GM18951 (cell line): ENCODE results near the gene KCNK7.

Experiments
- POLR2A ChIP-seq: IDR thresholded peaks from 4 replicates; pipeline ENCODE4 v1.6.1; 2011; ENCODE audit warnings: mild to moderate bottlenecking; ENCODE audit not compliant: insufficient read length, insufficient read depth; ENCODE audit errors: extremely low read depth
- in situ Hi-C: fragments of 300-500 bp; cut with MboI; formaldehyde crosslinking; loops from one replicate; pipeline ENCODE4 v1.12.0; 2022; ENCODE audit warnings: low sequenced_read_pairs, mixed read lengths, inconsistent platforms; ENCODE audit not compliant: unreplicated experiment

KCNK7 gene

GRCh38 chr11:65611758-65612603 lies 16.4 kb upstream of the KCNK7 start:
- in situ Hi-C loops, result no loop called here
- TF ChIP-seq POLR2A, result no peak

DNA sequence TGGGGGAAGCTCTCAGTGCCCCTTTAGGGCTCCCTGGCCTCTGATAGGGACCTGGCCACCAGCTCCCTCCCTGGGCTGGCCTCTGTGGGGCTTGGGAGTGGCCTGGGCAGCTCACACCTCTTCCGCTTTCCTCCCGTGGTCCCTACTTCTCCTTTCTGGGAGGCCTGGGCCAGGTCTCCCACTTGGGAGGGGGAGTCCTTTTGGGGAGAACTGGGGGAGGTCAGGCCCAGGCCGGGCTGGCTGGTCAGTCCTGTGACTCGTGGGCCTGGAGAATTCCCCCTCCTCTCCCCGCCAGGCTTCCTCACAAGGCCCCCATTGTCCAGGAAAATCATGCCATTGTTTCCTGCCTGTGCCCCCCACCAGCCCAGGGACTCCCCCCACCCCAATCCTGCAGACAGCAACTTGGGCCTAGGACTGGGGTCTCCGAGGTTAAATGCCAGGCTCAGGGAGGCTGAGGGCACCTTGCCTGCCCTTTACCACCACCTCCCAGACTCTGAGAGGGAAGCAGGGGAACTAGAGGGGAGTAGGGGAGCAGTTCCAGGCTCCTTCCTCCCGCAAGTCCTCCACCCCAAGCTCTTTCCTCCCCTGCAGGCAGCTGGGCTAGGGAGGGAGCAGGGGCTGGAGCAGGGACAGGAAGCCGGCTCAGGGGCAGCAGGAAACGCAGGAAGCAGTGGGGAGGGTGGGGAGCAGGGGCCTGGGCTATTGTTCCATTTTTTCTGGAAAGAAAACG lies 15.6 kb upstream of the KCNK7 start:
- in situ Hi-C loops, result no loop called here
- TF ChIP-seq POLR2A, result no peak

DNA sequence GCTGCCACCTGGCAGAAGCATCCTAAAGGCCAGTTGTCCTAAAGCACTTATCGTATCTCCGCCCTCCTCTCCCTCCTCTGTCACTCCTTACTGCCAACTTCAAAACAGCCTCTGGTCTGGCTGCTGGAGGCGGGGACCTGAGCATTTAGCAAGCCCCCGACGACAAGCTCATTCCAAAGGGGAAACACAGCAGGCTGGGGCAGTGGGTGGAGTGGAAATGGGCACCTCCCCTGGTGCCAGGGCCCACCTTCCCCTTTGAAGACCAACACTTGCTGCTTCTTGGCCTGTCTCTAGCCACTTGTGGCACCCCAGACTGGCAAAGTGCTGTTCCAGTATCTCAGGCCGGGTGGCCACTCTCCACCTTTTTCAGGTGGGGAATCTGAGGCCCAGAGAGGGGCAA lies 14.8 kb upstream of the KCNK7 start:
- TF ChIP-seq POLR2A, result no peak
- in situ Hi-C loops, result no loop called here

- no peak for TF ChIP-seq POLR2A
- in situ Hi-C loops, result no loop called here
These were observed 14.1 kb upstream of the KCNK7 start for GRCh38 chr11:65609665-65610064.

DNA sequence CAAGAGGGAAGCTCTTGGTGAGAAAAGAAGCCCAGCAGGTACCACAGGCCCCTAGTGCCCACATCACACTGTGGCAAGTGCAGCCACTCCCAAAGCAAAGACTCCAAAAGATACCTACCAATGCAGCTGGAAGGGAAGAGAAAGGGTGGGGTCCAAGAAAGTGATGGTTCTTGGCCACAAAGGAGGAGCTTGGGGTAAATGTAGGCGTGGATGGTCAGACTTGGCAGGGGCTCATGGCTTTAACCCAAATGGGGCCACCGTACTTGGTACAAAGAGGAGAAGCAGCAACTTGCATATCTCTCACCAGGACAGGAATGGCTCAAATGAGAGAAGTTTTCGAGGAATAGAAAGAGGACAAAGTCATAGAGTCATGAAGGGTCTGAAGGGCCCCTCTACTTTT lies 13.6 kb upstream of the KCNK7 start:
- in situ Hi-C loops, result no loop called here
- TF ChIP-seq POLR2A, result no peak

- in situ Hi-C loops, result no loop called here
- no peak for TF ChIP-seq POLR2A
These were observed 12.2 kb upstream of the KCNK7 start for GRCh38 chr11:65607614-65608426.

DNA sequence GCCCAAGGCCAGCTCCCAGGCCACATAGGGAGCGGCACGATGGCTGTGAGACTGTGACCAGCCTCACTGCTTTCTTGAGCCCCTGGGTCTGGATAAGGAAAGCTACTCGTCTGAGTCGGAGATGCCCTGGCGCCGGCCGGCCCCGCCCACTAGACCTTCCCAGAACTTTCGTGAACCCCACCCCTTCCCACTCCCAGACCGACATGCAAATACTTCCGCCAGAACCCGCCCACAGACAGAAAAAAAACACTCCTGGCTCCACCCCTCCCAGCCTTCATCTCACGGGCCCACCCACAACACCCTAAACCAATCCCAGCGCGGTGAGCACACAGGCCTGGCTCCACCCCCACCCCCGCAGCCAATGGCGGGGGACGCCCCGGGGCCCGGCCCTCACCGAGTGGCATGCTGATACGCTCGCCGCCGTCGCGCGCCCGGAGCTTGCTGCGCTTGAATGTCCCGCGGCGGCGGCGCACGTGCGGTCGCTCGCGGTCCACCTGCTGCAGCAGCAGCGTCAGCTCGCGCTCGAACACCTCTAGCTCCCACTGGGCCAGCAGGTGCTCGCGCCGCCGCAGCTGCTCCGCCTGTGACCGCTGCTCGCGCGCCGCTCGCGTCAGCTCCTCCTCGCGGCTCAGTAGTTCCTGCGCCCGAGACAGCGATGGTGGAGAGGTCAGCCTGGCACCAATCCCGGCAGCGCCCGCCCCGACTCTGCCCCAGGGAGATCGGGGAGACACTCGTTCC lies 11.4 kb upstream of the KCNK7 start:
- in situ Hi-C loops, result no loop called here
- no peak for TF ChIP-seq POLR2A

DNA sequence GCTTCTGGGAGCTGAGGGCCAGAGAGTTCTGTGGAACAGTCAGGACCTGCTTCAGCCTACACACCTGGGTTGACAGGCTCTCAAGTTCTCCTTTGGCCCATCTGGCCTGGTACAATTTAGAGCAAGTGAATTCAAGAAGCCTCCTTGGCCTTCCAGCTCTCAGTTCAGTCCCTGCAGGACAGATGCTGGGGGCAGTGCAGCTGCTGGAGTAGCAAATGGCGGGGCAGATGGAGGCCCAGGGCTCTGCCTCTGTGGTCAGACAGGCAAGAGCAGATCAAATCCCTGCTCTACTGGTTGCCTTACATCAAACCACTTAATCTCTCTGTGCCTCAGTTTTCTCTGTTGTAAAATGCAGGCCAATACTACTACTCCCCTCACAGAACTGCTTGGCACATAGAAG lies 8.7 kb upstream of the KCNK7 start:
- in situ Hi-C loops, result no loop called here
- TF ChIP-seq POLR2A, result no peak

DNA sequence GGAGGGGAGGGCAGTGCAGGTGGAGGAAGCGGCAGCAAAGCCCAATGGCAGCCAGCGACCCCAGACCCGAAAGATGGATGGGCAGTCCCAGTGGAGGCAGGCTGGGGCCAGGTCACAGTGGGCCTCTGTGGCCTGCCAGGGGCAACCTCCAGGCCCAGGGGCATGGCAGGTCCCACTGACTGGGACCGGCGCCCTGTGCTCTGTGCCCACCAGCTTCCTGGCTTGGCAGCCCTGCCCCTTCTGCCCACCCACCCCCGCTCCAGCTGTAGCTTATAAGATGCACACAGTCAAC lies 4.3 kb upstream of the KCNK7 start:
- in situ Hi-C loops, result no loop called here
- TF ChIP-seq POLR2A, result no peak

- in situ Hi-C loops, result no loop called here
- TF ChIP-seq POLR2A, result no peak
These were observed 3.8 kb upstream of the KCNK7 start for GRCh38 chr11:65599216-65599954.

DNA sequence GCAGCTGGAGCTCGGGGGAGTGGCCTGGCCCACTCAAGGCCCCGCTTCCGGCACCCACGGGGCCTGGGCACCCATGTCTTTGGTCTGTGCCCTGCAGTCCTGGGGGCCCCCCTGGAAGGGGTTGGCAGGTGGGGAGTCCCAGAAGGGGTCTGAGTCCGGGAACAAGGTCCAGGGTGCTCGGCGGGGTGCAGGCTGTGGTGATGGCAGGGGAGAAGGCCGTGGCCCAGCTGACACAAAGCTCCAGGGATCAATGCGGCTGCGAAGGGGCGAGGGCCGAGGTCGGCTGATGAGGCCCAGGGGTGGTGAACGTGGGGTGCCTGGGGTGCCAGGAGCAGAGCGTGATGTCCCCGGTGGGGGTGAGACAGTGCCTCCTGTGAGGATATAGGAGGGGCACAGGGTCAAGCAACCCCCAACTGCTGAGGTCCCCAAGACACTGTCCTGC lies 2.7 kb upstream of the KCNK7 start:
- TF ChIP-seq POLR2A, result no peak
- in situ Hi-C loops, result no loop called here

DNA sequence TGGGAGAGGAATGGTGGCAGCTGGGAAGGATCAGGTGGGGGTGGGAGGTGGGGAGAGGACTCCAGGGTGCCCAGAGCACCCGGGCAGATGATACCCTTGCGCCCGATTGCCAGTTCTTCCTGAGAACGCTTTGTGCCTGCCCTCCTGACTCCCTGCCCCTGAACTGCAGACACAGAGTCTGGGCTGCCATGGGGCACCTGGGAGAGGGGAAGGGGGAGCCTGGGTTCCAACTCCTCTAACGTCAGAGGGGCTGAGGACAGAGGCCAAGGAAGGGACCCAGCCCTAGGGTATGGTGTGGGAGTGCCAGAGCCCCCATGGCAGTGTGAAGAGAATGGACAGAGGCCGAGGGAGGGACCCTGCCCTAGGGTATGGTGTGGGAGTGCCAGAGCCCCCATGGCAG lies 920 bp upstream of the KCNK7 start:
- in situ Hi-C loops, result no loop called here
- no peak for TF ChIP-seq POLR2A
